Fibroblast of skin of left biceps (primary cell): ENCODE results near the gene NRG3.
A peak's percentile ranks its signal among the peaks of the same experiment; 100 is the strongest.

Source experiments
- DNase-seq, 2 experiments: peaks; one replicate each; pipeline ENCODE4 v3.0.0-alpha.2; 2013; ENCODE audit warnings: low read depth in 2 of 2

The NRG3 gene

GRCh38 chr10:82390866-82391658, 516.1 kb downstream of the NRG3 start:
- no peak for DNase-seq

- DNase-seq, result no peak
Observed at GRCh38 chr10:82391971-82392370, 517.0 kb downstream of the NRG3 start.

DNA sequence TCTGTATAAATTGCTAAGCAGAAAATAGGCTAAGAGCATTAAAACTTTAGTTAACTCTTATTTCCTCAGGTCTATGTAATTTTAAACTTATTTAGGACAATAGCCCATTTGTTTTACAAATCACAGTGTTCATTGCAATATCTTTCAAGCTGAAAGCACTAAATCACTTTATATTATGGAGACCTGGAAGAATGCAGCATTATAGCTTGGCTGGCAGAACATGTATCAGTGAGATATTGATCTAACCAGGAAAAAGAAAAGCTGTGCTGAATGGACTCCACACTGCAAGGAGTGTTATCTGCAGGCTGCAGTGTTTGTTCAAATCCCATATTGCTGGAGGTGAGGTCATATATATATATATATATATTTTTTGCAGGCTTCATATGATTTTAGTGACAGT, 517.5 kb downstream of the NRG3 start:
- DNase-seq, result no peak

GRCh38 chr10:82394122-82394521, 519.1 kb downstream of the NRG3 start:
- DNase-seq, result no peak

- no peak for DNase-seq
Observed at GRCh38 chr10:82394987-82395386, 520.0 kb downstream of the NRG3 start.

- DNase-seq, result no peak
Observed at GRCh38 chr10:82396886-82397285, 521.9 kb downstream of the NRG3 start.

DNA sequence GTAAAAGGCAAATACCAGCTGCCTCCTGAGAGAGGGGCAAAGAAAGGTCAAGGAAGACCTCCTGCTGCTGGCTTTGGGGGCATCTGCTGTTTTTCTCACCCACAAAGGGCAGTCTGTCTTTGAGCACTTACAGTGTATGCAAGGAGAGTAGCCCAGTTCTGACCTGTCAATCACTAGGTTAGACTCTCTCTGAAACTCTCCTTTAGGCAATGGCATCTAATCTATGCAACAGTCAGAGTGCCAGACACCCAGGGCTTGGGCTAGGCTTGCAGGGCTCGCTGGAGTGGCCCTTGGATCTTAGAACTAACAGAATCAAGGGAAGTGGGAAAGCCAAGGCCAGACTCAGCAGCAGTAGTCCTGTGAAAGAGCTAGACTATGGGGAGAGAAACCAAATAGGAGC, 522.9 kb downstream of the NRG3 start:
- no peak for DNase-seq

DNA sequence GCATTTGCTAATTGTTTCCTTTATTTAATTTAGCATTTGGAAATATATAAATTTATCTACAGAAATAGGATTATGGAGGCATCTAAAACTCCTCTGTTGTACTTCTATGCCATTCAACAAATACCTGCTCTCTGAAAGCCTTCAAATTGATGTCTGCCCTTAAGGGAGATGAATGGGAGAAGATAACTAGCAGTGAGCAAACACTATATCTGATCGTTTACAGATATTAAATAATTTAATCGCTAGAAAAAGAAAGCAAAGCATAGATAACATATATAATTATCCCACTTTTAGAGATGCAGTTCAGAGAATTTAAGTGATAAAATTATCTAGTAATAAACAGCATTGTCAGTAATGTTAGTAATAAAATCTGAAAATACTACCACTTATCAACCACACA, 524.9 kb downstream of the NRG3 start:
- no peak for DNase-seq

GRCh38 chr10:82400841-82401240, 525.8 kb downstream of the NRG3 start:
- DNase-seq, result no peak

- peak; percentile 9 to 12 for DNase-seq
Observed at GRCh38 chr10:82402906-82403401, 528.0 kb downstream of the NRG3 start.

DNA sequence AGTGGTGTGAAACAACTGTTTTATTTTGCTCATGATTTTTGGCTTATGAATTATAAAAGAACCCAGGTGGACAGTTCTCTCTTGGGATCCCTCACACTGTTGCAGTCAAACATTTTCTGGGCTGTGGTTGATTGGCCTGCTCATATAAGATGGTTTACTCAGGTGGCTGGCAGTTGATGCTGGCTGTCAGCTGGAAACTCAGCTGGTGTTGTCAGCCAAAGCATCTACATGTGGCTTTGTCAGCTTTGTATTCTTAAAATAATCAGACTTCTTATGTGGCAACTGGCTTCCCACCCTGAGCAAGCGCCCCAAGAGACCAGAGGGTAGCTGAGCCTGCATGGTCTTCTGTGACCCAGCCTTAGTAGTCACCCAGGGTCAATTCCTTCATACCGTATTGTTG, 534.7 kb downstream of the NRG3 start:
- DNase-seq, result no peak

DNA sequence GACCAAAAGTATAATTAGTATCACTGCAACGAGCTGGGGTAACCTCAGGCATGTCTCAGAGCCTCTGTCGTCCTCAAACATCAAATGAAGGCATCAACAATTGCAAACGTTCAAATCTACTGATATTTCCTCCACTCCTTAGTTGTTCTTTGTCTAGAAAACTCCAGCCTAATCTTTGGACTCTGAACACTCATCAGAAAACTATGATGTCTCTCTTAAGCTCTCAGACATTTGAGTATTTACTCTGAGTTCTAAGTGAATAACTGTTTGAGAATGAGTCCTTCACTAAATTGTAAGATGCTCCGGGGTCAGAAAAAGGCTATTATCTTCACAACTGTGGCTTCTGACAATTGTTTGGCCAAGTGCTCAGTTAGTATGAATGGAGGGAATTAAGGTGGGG, 536.4 kb downstream of the NRG3 start:
- DNase-seq, result no peak

- DNase-seq, result no peak
Observed at GRCh38 chr10:82420001-82420400, 545.0 kb downstream of the NRG3 start.

DNA sequence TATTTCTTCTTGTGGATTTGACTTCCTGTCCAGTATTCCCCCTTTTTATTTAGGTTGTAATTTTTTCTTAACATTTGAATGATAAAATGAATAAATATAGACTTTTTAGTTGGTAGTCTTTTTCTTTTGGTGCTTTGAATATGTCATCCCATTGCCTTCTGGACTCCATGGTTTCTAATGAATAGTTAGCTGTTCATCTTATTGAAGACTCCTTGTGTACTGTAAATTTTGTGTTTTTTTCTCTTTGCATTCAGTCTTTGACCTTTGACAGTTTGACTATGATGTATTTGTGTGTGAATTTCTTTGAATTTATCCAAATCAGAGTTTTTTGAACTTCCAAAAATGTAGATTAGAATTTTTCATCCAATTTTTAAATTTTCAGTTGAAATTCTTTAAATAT, 554.3 kb downstream of the NRG3 start:
- no peak for DNase-seq

DNA sequence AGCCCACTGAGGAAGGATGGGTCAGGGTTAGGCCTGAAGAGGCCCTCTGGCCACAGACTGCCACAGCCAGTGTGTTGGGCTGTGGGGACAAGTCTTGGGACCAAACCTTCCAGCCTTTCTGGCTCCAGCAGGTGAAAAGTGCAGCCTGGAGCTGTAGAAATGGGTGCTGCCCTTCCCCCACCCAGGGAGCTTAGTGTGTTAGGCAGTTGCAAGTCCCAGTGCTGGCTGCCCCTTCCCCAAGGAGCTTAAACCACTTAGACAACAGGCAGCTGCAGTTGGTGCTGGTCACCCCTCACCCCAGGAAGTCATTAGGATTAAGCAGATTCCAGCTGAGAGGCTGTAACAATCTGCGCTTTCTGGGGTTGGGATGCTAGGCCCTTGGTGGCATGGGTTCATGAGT, 563.3 kb downstream of the NRG3 start:
- no peak for DNase-seq

- DNase-seq, result no peak
Observed at GRCh38 chr10:82440775-82441174, 565.8 kb downstream of the NRG3 start.

DNA sequence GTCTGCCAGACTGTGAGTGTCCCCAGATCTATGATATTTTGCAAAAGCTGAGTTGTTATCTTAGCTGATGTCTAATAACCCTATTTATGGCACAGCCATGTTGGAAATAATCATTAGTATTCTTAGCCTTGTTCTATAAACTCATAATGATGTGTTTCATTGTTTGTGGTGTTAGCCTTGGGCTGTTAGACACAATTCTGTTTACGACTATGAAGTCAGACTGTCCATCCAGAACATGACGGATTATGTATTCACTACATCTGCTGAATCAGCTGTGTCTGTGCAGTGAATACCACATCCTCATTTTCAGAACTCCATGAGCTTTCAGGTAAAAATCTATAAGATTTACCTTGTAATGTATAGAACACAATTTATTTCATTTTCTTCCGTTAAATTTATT, 577.1 kb downstream of the NRG3 start:
- DNase-seq, result no peak

GRCh38 chr10:82452676-82453075, 577.7 kb downstream of the NRG3 start:
- no peak for DNase-seq

DNA sequence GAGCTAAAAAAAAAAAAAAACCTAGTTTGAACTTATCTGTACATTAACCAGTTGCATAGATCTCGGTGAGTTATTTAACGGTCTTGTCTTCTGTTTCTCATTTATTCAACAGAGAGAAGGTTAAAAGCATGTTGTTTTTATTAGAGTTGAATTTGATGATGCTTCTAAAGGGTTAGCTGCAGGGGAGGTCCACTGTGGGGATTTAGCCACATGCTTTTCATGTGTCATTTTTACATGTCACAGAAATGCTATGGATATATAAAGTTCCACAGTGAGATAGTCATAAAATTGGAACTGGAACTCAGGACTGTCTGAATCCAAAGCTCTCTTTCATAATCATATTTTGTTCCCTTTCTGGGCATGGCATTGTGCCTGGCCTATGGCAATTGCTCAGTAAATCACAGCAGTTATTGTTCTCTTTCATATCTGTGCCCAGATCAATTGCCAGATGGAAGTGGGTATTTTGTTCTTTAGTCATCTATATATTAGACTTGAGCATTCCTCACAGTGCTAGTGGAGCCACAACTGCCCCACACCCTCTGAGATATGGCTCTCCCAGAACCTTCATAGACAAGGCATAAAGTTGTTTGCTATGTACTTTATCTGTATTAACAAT, 578.8 kb downstream of the NRG3 start:
- no peak for DNase-seq

DNA sequence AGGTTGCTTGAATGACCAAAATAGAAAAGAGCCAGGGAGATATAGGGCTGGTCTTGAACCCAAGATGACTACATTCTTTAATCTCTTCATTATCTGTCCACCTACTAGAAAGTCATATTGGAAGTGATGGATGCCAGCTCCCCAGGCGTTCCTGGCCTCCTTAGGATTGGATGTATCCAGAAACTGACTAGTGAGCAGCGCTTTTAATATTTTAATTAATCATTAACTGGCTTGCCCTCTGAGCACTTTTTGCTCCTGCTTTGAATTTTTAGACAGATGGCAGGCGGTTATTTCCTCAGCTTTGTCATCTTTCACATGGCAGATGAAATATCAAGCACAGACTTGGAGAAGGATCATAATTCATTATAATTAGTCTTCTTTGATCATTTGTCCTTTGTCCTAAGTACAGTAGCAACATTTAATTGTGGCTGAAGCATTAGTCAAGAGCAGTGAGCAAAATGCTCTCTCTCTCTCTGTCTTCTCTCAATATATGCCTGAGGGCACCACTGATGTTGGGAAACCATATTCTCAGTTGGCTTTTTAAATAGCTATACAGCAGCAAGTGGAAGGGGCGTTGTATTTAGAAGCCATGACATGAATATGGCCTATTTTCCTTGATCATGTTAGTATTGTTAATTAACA, 588.0 kb downstream of the NRG3 start:
- DNase-seq, result no peak

GRCh38 chr10:82463614-82464013, 588.6 kb downstream of the NRG3 start:
- no peak for DNase-seq

- DNase-seq, result no peak
Observed at GRCh38 chr10:82464191-82464818, 589.3 kb downstream of the NRG3 start.
